CD8-positive, alpha-beta memory T cell (primary cell): Measurements from ENCODE around the gene FANCD2. TPM values are rescaled to one million over a fixed set of nuclear protein-coding genes. Genes with fewer than 3 reads are reported as not detected.
"Not testable (repeated sequence)": the region's sequence is repeated elsewhere in the genome, so short reads cannot be mapped to it uniquely, and the experiment has no call there.

ENCODE experiments used
- CTCF ChIA-PET: fragments of 350-600 bp; sonication (Branson Sonifier 250); formaldehyde crosslinking; loops from one replicate; lab custom pipeline; 2021; ENCODE audit warnings: antibody characterized with exemption; lab: Charles Lee
- POLR2A ChIA-PET: fragments of 350-600 bp; sonication (Branson Sonifier 250); formaldehyde crosslinking; loops from one replicate; lab custom pipeline; 2021; ENCODE audit warnings: antibody characterized with exemption; lab: Charles Lee
- DNase-seq, 5 donors: peaks; one replicate each; pipeline versions ENCODE4 v3.0.0 to v3.0.0-alpha.2; 2020 to 2022; ENCODE audit warnings: mixed read lengths in 1 of 5
- H3K27ac ChIP-seq: one replicate; pipeline ENCODE4 v1.7.0; 2013; ENCODE audit warnings: low read depth, mild to moderate bottlenecking, low read length, moderate library complexity
- H3K27me3 ChIP-seq: 2 replicates; pipeline ENCODE4 v1.7.0; 2013; ENCODE audit warnings: low read length, mild to moderate bottlenecking; ENCODE audit not compliant: insufficient read depth, poor library complexity, severe bottlenecking
- H3K36me3 ChIP-seq: 2 replicates; pipeline ENCODE4 v1.7.0; 2013; ENCODE audit warnings: mild to moderate bottlenecking, low read length, moderate library complexity; ENCODE audit not compliant: insufficient read depth
- H3K4me1 ChIP-seq: 2 replicates; pipeline ENCODE4 v1.7.0; 2013; ENCODE audit warnings: mild to moderate bottlenecking, low read length, moderate library complexity; ENCODE audit not compliant: insufficient read depth
- H3K4me3 ChIP-seq: 2 replicates; pipeline ENCODE4 v1.7.0; 2013; ENCODE audit warnings: mild to moderate bottlenecking, low read length
- H3K9me3 ChIP-seq: 2 replicates; pipeline ENCODE4 v1.7.0; 2013; ENCODE audit warnings: mild to moderate bottlenecking, low read length
- H3K27ac Mint-ChIP-seq, 8 donors: one replicate each; pipeline ENCODE4 v1.8.0; 2020 to 2021; ENCODE audit warnings: mixed read lengths in 8 of 8, mild to moderate bottlenecking in 6 of 8, inconsistent platforms in 3 of 8, moderate library complexity in 3 of 8
- H3K27me3 Mint-ChIP-seq, 2 donors: one replicate each; pipeline ENCODE4 v1.8.0; 2020 to 2021; ENCODE audit warnings: mixed read lengths in 2 of 2, mild to moderate bottlenecking in 1 of 2, moderate library complexity in 1 of 2
- H3K36me3 Mint-ChIP-seq, 3 donors: one replicate each; pipeline ENCODE4 v1.8.0; 2020 to 2021; ENCODE audit warnings: mixed read lengths in 3 of 3, inconsistent platforms in 1 of 3, mild to moderate bottlenecking in 1 of 3
- H3K4me1 Mint-ChIP-seq, 3 donors: one replicate each; pipeline ENCODE4 v1.8.0; 2020 to 2021; ENCODE audit warnings: mixed read lengths in 3 of 3, inconsistent platforms in 1 of 3, mild to moderate bottlenecking in 1 of 3
- H3K4me3 Mint-ChIP-seq, 7 donors: one replicate each; pipeline ENCODE4 v1.8.0; 2020 to 2021; ENCODE audit warnings: mixed read lengths in 7 of 7, mild to moderate bottlenecking in 6 of 7, moderate library complexity in 4 of 7, inconsistent platforms in 2 of 7
- H3K9me3 Mint-ChIP-seq, 5 donors: one replicate each; pipeline ENCODE4 v1.8.0; 2020 to 2022; ENCODE audit warnings: mixed read lengths in 5 of 5, mild to moderate bottlenecking in 3 of 5, moderate library complexity in 2 of 5, inconsistent platforms in 1 of 5
- polyA plus RNA-seq: library from polyadenylated mRNA; unstranded; fragments of 300-500 nt; fragmentation: Illumina TruSeq; gene quantifications from one replicate; pipeline ENCODE4 v1.2.3, GENCODE V29; 2021
- total RNA-seq, 2 experiments: library from RNA; stranded (reverse); gene quantifications; one replicate each; pipeline ENCODE4 v1.2.3, GENCODE V29; 2021

FANCD2 gene
- total and polyA plus RNA-seq, 3 experiments from 2014 or later = 6.3 to 56.2 (median 55.9) TPM

DNA sequence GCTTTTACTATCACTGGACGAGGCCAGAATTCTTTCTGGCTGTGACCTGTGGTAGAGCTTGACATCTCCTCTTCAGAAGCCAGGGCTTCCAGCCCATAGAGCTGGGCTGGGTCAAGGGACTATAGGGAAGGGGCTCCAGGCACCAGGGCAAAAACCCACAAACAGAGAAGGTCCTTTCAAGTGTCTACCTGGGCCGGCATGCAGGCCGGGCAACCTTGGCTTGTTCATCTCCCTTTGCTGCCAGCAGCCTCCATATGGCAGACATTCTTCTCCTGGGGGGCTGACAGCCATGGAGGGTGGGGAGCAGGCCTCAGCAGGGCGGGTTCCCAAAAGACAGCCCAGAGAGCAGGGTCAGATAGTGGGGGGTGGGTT is 18.0 kb upstream of the FANCD2 start:
- H3K36me3 ChIP-seq, H3K9me3 Mint-ChIP-seq, DNase-seq, CTCF ChIA-PET, H3K27ac ChIP-seq, H3K9me3 ChIP-seq, H3K27me3 Mint-ChIP-seq, H3K36me3 Mint-ChIP-seq, H3K4me3 ChIP-seq, H3K27me3 ChIP-seq: not testable (repeated sequence)
- H3K4me3 Mint-ChIP-seq = peak overlapping the region in 6 of 7 donors; percentile 70 to 80 (median 74)
- H3K4me1 Mint-ChIP-seq = peaks cover 16 to 35% (median 18%) of the 10 kb centered on the region in 3 donors
- peak overlapping the region in 2 of 8 donors; percentile 84 to 90 for H3K27ac Mint-ChIP-seq
- H3K4me1 ChIP-seq = peaks cover 18% of the 10 kb centered on the region
- POLR2A ChIA-PET = interaction anchor here (0.6 kb wide), 1 partner anchor 107 kb away, joined by 4 read pairs; no protein-coding TSS in a partner anchor

DNA sequence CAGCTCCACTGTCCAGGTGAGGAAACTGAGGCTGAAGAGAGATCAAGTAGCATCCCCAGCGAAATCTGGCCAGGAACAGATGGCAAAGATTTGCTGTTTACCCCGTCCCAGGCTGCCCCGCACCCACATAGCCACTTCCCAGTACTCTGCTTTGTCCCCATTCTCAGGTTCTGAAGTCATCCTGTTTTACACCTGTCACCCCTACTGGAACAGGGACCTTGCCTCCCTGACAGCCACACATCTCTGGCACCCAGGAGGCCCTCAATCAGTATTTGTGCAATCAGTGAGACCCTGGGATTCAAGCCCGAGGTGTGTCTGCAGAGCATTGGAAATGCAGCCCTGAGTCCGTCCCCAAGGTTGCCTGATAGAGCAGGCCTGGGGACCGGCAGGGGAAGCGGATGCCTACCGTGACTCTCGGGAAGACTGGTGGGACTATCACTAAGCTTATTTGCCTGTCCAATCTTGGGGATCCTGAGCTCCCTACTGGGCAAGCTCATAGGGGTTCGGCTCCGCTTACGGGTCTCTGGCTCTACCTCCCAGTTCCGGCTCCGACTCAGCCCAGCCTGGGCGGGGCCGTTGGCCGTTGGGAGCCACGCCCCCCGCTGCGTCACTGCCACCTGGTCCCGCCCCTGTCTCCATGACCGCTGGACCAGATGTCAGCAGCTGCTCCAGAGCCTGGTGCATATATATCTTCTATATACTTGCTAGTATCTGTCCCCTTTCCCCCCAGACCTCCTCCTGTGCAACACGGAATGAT is 17.5 kb upstream of the FANCD2 start:
- Mint-ChIP-seq H3K36me3 (no peaks in the 10 kb centered on the region), H3K4me1 (peaks cover 16 to 35% (median 18%) of the 10 kb centered on the region in 3 donors), H3K4me3 (peak overlapping the region; percentile 70 to 93 (median 76)), H3K9me3 (no peaks in the 10 kb centered on the region), H3K27ac (peak overlapping the region in 7 of 8 donors; percentile 37 to 90 (median 84)), H3K27me3 (peaks cover 3 to 5% of the 10 kb centered on the region in 2 donors)
- peak overlapping the region; percentile 78 for H3K4me3 ChIP-seq
- no peaks in the 10 kb centered on the region for H3K27me3 ChIP-seq
- POLR2A ChIA-PET = interaction anchor here (0.6 kb wide), 1 partner anchor 106 kb away, joined by 4 read pairs; no protein-coding TSS in a partner anchor
- CTCF ChIA-PET = no interaction called here
- H3K27ac ChIP-seq = peak overlapping the region; percentile 38
- peak; percentile 72 to 86 (median 83) for DNase-seq
- peaks cover 18% of the 10 kb centered on the region for H3K4me1 ChIP-seq
- no peaks in the 10 kb centered on the region for H3K36me3 ChIP-seq
- no peaks in the 10 kb centered on the region for H3K9me3 ChIP-seq

GRCh38 chr3:10010421-10010877 is 15.8 kb upstream of the FANCD2 start:
- Histone ChIP-seq H3K4me1 (peaks cover 18% of the 10 kb centered on the region), H3K36me3 (no peaks in the 10 kb centered on the region), H3K9me3 (no peaks in the 10 kb centered on the region), H3K4me3 (peak overlapping the region; percentile 66), H3K27ac (no peak overlapping the region), H3K27me3 (no peaks in the 10 kb centered on the region)
- Mint-ChIP-seq H3K4me3 (peak overlapping the region; percentile 2 to 83 (median 59)), H3K36me3 (peaks cover 0 to 2% (median 0%) of the 10 kb centered on the region in 3 donors), H3K9me3 (no peaks in the 10 kb centered on the region), H3K27ac (peak overlapping the region in 5 of 8 donors; percentile 36 to 87 (median 73)), H3K27me3 (peaks cover 3% of the 10 kb centered on the region in 2 donors), H3K4me1 (peaks cover 16 to 35% (median 18%) of the 10 kb centered on the region in 3 donors)
- ChIA-PET POLR2A (interaction anchor here (0.7 to 1.0 kb wide), 2 partner anchors 15 to 77 kb away, joined by 3 to 4 read pairs; partner anchors contain the start of genes CRELD1 and FANCD2), CTCF (interaction anchor here (1.2 kb wide), 1 partner anchor 213 kb away, joined by 3 read pairs; no protein-coding TSS in a partner anchor)
- DNase-seq = no peak

GRCh38 chr3:10010878-10011465 is 15.3 kb upstream of the FANCD2 start:
- Mint-ChIP-seq H3K27ac (peak overlapping the region in 2 of 8 donors; percentile 43 to 55), H3K36me3 (peaks cover 0 to 2% (median 0%) of the 10 kb centered on the region in 3 donors), H3K4me3 (peak overlapping the region; percentile 2 to 90 (median 73)), H3K27me3 (peaks cover 3% of the 10 kb centered on the region in 2 donors), H3K4me1 (peaks cover 16 to 35% (median 18%) of the 10 kb centered on the region in 3 donors), H3K9me3 (no peaks in the 10 kb centered on the region)
- Histone ChIP-seq H3K27me3 (no peaks in the 10 kb centered on the region), H3K9me3 (no peaks in the 10 kb centered on the region), H3K27ac (no peak overlapping the region), H3K4me3 (peak overlapping the region; percentile 66), H3K4me1 (peaks cover 18% of the 10 kb centered on the region), H3K36me3 (no peaks in the 10 kb centered on the region)
- CTCF ChIA-PET = interaction anchor here (1.2 kb wide), 1 partner anchor 212 kb away, joined by 3 read pairs; no protein-coding TSS in a partner anchor
- POLR2A ChIA-PET = interaction anchor here (0.7 to 1.0 kb wide), 2 partner anchors 15 to 78 kb away, joined by 3 to 4 read pairs; partner anchors contain the start of genes CRELD1 and FANCD2
- DNase-seq = peak; percentile 42 to 86 (median 81)

- no peak overlapping the region for H3K4me3 ChIP-seq
- H3K27me3 Mint-ChIP-seq = peaks cover 3% of the 10 kb centered on the region in 2 donors
- H3K9me3 ChIP-seq = no peaks in the 10 kb centered on the region
- no peaks in the 10 kb centered on the region for H3K9me3 Mint-ChIP-seq
- no peak for DNase-seq
- peaks cover 18% of the 10 kb centered on the region for H3K4me1 ChIP-seq
- ChIA-PET POLR2A (interaction anchor here (1.0 kb wide), 1 partner anchor 78 kb away, joined by 3 read pairs; the partner anchor contains the start of gene CRELD1), CTCF (interaction anchor here (1.2 kb wide), 1 partner anchor 212 kb away, joined by 3 read pairs; no protein-coding TSS in a partner anchor)
- H3K36me3 ChIP-seq = no peaks in the 10 kb centered on the region
- H3K27me3 ChIP-seq = no peaks in the 10 kb centered on the region
- peak overlapping the region; percentile 54 to 90 (median 72) for H3K4me3 Mint-ChIP-seq
- H3K4me1 Mint-ChIP-seq = peaks cover 16 to 35% (median 18%) of the 10 kb centered on the region in 3 donors
- no peak overlapping the region for H3K27ac ChIP-seq
- H3K27ac Mint-ChIP-seq = peak overlapping the region in 2 of 8 donors; percentile 60 to 71
- H3K36me3 Mint-ChIP-seq = peaks cover 0 to 2% (median 0%) of the 10 kb centered on the region in 3 donors
Measured at GRCh38 chr3:10011631-10012030, 14.6 kb upstream of the FANCD2 start.

DNA sequence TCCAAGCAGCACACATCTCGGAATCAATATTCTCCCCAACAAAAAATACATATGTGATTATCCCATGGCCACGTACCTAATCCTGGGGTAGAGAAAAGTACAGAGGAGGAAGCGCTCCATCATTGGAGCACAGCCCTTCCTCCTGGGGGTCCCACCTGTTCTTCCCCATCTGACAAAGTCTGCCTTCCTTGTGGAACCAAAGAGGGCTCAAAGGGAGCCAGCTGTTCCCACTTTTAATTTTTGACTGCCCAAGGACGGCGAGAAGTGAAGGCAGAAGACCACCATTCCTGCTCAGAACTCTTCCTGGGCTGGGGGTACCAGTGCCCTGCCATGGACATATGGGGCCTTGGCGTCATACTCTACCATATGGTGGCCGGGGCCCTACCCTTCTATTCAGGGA is 14.1 kb upstream of the FANCD2 start:
- Mint-ChIP-seq H3K36me3 (peaks cover 0 to 2% (median 0%) of the 10 kb centered on the region in 3 donors), H3K4me1 (peaks cover 16 to 35% (median 18%) of the 10 kb centered on the region in 3 donors), H3K9me3 (no peaks in the 10 kb centered on the region), H3K27me3 (peaks cover 3% of the 10 kb centered on the region in 2 donors), H3K4me3 (peak overlapping the region in 6 of 7 donors; percentile 54 to 76 (median 70)), H3K27ac (peak overlapping the region in 1 of 8 donors; percentile 76)
- ChIA-PET CTCF (no interaction called here), POLR2A (no interaction called here)
- H3K9me3 ChIP-seq = no peaks in the 10 kb centered on the region
- H3K4me1 ChIP-seq = peaks cover 18% of the 10 kb centered on the region
- H3K36me3 ChIP-seq = no peaks in the 10 kb centered on the region
- H3K27ac ChIP-seq = no peak overlapping the region
- H3K4me3 ChIP-seq = no peak overlapping the region
- H3K27me3 ChIP-seq = no peaks in the 10 kb centered on the region
- no peak for DNase-seq

DNA sequence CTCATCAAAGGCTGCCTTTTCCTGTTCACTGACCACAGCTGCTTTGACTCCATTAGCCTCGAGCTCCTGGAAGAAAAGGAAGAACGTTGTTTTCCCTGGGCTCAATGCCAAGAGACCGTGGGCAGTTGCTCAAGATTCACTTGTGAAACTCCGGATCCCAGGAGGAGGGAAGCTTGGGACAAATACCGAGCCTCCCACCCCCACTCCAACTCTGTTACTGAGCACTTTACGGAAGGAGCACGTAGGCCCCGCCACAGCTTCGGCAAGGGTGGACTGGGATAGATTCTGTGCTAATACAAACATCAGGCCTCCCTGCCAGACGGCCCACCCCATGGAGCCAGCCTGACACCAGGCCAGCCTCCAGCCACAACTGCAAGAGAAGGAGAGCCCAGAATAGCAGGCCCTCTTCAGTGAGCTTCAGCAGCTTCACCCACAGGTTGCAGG is 10.8 kb upstream of the FANCD2 start:
- H3K27me3 ChIP-seq = no peaks in the 10 kb centered on the region
- Mint-ChIP-seq H3K27ac (no peak overlapping the region), H3K4me3 (no peak overlapping the region), H3K9me3 (no peaks in the 10 kb centered on the region), H3K36me3 (peaks cover 0 to 26% (median 4%) of the 10 kb centered on the region in 3 donors), H3K4me1 (peaks cover 7 to 19% (median 8%) of the 10 kb centered on the region in 3 donors), H3K27me3 (peaks cover 0 to under 1% of the 10 kb centered on the region in 2 donors)
- ChIA-PET POLR2A (interaction anchor here (0.7 kb wide), 2 partner anchors 126 to 132 kb away, joined by 3 to 4 read pairs; partner anchors contain the start of gene VHL), CTCF (no interaction called here)
- peaks cover 7% of the 10 kb centered on the region for H3K4me1 ChIP-seq
- no peaks in the 10 kb centered on the region for H3K36me3 ChIP-seq
- H3K27ac ChIP-seq = no peak overlapping the region
- H3K9me3 ChIP-seq = no peaks in the 10 kb centered on the region
- H3K4me3 ChIP-seq = no peak overlapping the region
- no peak for DNase-seq
